HG03565 (cell line): Measurements from ENCODE around the gene MRTO4.
"Not testable (repeated sequence)": the region's sequence is repeated elsewhere in the genome, so short reads cannot be mapped to it uniquely, and the experiment has no call there.

Experiments
- ATAC-seq: cut with Tn5 transposase; IDR thresholded peaks from one replicate; pipeline ENCODE4 v1.9.1; 2021; ENCODE audit warnings: mild to moderate bottlenecking, moderate library complexity; ENCODE audit not compliant: unreplicated experiment

Gene MRTO4

GRCh38 chr1:19222979-19223824 is 28.4 kb upstream of the MRTO4 start:
- no peak for ATAC-seq

DNA sequence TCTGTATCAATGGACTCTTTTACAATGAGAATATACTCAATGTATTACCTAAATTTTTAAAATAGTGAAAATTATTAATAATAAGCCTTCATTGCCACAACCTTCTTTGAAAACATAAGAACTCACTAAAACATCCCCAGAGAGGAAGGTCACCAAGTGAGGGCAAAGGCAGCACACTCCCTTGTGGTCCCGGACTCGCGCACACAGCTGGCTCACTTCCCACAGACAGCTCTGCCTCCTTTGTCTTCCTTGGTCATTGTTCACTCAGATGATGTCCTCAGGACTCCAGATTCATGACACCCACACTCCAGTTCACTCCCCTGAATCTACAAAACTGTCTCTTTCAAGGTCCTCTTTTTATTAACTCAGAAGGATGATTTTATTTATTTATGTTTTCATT is 22.4 kb upstream of the MRTO4 start:
- ATAC-seq, result no peak

GRCh38 chr1:19229828-19230325 is 21.7 kb upstream of the MRTO4 start:
- no peak for ATAC-seq

DNA sequence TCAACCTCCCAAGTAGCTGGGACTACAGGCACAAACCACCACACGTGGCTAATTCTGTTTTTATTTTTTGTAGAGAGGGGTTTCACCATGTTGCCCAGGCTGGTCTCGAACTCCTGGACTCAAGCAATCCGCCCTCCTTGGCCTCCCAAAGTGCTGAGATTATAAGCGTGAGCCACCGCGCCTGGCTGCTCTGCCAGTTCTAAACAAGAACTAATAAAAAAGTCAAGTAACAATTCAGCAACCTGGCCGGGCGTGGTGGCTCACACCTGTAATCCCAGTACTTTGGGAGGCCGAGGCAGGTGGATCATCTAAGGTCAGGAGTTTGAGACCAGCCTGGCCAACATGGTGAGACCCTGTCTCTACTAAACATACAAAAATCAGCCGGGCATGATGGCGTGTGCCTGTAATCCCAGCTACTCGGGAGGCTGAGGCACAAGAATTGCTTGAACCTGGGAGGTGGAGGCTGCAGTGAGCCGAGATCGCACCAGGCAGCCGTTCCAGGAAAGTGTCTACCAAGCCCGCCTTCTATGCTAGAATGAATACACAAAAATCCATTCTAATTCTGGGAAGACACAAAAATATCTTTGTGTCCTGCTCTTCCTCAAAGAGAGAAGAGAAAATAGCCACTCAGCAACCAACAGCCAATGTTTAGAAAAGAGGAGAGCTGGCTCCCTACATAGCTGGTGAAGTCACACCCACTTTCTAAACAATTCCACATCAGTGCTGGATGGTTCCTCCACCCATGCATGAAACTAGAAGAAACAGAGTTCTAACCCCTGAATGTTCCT is 19.7 kb upstream of the MRTO4 start:
- not testable (repeated sequence) for ATAC-seq

DNA sequence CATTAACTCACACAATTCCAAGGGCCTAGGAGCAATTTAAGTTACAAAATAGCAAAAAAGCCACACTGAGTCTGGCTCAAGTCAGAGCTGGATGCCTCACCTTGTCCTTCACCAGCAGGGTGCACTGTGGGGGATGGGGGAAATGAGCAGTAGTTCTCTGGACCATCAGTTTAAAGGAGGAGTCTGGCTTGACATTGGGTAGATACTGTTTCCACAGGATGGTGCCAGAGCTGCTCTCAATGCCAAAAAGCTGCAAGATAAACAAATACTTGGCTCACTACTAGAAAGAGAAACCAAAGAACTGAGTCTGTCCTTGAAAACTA is 19.1 kb upstream of the MRTO4 start:
- ATAC-seq, result no peak

DNA sequence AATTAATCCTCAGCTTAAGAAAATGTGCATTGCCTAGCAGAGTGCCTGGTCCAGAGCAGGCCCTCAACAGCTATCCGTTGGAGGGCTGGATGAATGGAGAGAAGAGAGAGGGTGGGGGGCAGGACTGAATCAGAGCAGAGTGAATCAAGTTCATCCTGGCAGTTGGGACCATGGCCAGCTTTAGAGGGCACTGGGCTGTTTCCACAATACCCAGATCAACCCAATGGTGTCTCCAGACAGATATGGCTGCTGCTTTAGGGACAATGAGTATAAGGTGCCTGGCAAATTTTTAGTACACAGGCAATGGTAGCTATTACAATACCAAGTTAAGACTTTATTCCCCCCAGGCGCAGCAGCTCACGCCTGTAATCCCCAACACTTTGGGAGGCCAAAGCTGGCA is 17.4 kb upstream of the MRTO4 start:
- no peak for ATAC-seq

DNA sequence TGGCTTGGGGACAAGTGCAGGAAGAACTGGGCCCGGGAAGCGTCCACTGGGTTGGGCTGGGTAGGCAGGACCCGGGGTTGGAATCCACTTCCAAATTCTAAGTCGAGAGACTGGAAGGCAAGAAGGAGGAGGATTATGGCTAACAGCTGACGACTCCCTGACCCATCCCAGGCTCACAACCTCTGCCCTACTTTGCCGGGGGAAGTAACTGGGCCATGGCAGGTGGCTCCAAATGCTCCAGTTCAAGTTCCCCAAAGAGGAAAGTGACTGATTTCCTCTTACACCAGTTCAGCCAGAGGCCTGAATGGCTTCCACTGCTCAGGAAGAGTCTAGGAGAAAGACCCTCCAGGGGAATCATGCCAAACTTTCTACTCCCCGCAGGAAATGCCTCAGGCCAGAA is 11.7 kb upstream of the MRTO4 start:
- no peak for ATAC-seq

DNA sequence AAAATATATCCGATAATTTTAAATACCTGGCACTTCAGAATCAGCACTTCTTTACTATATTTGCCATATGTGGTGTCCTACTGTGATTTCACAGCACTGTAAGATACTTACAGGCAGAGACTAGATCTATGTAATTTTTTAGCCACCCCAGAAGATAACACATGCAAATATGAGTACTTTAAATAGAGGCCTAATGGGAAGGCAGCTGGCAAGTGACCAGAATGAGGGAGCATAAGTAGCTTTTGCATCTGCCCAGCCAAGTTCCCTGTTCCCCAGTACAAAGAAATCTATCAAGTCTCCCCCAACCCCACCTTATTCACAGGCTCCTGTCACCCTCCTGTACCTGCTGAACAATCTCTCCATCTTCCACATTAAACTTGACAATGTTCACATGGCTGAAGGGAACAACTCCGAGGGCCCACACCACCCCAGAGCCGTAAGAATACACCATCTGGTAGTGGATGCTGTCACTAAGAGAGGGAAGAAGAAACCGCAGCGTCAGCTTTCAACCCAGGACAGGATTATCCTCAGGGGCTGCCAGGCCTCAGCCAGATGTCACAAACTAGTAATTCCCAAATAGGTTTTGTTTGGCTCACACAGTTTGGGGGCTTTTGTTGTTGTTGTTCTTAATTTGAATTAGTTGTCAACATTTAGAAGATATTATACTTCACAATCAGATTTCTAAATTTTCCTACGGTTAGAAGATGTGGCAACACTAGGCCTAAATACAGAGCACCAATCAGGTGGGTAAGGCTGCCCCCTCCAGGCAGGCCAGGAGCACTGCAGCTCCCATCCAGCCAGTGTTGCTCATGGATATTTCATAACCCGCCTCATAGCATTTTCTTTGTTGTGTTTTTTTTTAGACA is 10.7 kb upstream of the MRTO4 start:
- no peak for ATAC-seq

GRCh38 chr1:19250629-19251304 is 838 bp upstream of the MRTO4 start:
- ATAC-seq, result no peak

DNA sequence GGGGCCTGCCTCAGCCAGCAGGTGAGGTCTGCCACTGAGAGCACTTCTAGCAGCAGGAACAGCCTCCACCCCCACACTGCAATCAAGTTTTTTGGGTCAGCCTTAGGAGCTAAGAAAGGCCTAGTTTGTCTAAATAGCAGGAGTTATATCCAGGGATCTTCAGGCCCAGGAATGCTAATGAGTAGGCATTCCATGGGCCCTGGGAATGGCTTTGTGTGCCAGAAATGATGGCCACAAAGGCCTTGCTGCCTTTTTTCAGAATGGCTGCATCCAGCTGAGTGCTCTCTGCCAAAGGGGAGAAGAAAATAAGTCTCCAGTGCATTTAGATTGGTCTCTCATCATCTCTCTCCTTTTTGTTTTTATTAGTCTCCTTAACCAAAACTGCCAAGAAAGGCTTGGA is 2.8 kb downstream of the MRTO4 start:
- no peak for ATAC-seq

DNA sequence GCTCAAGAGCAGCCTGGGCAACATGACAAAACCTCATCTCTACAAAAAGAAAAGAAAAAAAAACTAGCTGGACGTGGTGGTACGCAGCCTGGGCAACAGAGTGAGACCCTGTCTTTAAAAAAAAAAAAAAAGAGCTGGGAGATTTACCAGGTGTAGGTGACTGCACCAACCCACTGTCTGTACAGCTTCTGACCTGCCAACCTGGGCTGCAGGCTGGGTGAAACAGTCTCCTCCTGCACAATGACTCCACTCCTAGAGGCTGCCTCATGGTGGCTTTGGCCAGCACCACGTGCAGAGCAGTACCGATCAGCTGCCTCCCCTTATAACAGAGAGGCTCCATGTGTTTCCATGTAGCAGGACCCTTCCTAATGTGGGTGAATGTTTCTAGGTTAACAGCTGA is 3.7 kb downstream of the MRTO4 start:
- ATAC-seq, result no peak

- ATAC-seq, result not testable (repeated sequence)
Observed at GRCh38 chr1:19256301-19256700, 4.7 kb downstream of the MRTO4 start.

DNA sequence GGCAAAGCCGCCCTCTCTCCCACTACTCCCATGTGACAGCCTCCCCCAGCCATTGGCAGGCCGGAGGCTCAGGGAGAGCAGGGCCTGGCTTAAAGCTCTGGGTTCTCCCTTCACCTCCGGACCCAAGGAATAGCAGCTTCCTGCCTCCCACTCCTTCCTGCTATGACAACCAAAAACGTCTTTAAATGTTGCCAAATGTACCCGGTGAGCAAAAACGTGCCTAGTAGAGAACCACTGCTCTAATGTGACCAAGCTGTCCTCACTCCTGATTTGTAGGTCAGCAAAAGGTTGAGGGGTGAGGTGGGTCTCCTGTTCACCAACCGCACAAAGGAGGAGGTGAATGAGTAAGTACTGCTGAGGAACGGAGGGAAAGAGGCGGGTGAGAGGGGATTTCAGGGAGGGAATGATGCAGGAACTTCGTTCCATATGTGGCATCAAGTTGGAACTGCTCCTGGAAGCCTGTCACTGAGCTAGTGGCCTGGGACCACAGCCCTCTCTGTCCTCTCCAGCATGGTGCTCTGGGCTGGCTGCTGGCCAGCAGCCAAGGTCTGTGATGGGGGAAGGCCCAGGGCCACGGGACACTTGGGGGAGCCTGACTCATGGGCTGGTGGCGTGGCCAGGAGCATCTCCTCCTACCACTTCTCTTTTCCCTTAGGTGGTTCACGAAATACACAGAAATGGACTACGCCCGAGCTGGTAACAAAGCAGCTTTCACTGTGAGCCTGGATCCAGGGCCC is 5.7 kb downstream of the MRTO4 start:
- ATAC-seq, result no peak

- no peak for ATAC-seq
Observed at GRCh38 chr1:19258353-19258752, 6.7 kb downstream of the MRTO4 start.

DNA sequence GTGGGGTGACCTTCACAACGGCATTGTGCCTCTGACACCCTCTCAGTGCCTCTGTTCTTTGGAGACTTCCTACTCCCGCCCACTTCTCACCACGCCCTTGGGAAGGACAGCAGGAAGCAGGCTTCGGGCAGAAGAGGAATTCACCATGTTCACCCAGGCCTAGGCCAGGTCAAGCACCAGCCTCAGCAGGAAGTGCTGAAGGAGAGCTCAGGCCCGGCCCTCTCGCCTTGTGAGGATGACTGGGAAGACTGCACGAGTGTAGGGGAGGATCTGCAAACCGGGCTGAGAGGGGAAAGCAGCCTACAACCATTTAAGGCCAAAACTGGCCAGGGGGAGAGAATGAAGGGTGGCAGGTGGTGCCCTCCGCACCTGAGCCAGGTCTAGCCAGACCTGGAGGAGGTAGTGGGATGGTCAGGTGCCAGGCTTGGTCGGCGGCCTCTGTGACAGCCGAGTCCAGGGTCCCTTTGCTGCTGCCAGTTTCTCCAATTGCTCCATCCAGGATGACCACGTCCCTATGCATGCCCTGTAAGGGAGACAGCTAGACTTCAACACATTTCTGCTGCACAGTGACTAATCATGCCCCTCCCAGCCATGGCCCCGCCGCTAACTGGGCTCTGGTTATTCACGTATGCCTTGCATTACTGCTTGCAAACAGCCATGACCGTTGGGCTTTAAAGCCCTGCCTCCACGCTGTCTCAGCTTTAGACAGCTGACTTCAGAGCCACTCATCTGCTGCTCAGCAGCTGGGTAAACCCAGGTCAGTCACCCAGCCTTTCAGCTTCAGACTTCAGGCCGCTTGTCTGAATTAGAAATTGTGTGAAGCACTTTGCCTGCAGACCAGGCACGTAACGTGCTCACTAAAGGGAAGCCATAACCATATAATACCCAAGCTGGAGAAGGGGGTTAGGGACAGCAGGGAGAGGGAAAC is 8.9 kb downstream of the MRTO4 start:
- no peak for ATAC-seq

GRCh38 chr1:19262047-19262446 is 10.4 kb downstream of the MRTO4 start:
- no peak for ATAC-seq

DNA sequence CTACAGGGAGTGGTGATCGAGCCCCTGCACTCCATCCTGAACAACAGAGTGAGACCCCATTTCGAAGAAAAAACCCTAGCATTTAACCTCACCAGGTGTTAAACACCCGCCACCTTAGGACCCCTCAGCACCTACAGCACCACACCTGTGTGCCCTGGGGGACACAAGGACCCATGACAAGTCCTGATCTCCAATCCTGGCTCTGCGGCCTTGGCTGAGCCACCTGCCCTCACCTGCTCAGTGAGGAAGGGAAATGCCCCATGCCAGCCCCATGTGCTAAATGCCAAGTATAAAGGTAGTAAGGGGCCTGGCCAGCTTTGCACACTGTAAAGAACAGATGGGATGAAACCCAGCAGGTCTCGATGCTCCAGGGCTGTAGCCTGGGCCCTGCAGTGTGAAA is 11.1 kb downstream of the MRTO4 start:
- no peak for ATAC-seq

DNA sequence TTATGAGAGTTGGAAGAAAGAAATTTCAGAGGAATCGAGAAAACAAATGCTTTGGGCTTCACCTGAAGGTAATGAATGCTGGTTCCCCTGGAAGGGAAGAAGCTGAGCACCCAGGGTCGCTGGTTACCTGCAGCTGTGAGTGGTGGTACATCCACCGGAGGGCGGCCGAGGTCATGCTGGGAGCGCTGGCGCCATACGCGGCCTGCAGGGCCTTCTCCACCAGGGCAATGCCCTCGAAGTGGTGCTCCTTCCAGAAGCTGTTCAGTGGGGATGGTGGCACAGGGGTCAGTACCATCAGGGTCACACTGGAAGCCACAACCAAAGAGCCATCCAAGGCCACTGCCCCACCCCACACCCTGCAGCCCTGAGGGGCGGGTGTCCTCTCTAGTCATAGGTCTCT is 16.8 kb downstream of the MRTO4 start:
- ATAC-seq, result no peak
